Keratinocyte (primary cell): Measurements from ENCODE around the gene MYPN. TPM values are rescaled to one million over a fixed set of nuclear protein-coding genes. Genes with fewer than 3 reads are reported as not detected.
A peak's percentile ranks its signal among the peaks of the same experiment; 100 is the strongest.

ENCODE experiments used
- DNase-seq: peaks from one replicate; pipeline ENCODE4 v3.0.0-alpha.2; 2011; ENCODE audit warnings: low read depth, missing footprints, low spot score
- FAIRE-seq: peaks from 2 replicates; lab custom pipeline; 2011; peaks lifted over from hg19 to GRCh38; lab: Jason Lieb, UNC
- H2AFZ ChIP-seq: 2 replicates; pipeline ENCODE4 v1.6.0; 2012; ENCODE audit warnings: low read length, control low read depth, inconsistent platforms; ENCODE audit not compliant: control insufficient read depth
- H3K27ac ChIP-seq: 2 replicates; pipeline ENCODE4 v1.5.1; 2011; ENCODE audit warnings: low read length; ENCODE audit not compliant: control insufficient read depth, insufficient read depth
- H3K27me3 ChIP-seq: 3 replicates; pipeline ENCODE4 v1.6.0; 2011; ENCODE audit warnings: low read length; ENCODE audit not compliant: control insufficient read depth, insufficient read depth; ENCODE audit errors: extremely low read depth
- H3K36me3 ChIP-seq, 2 experiments: 2 replicates in 1 of 2; 3 replicates in 1 of 2; pipeline ENCODE4 v1.5.1; 2011; ENCODE audit warnings: low read length in 2 of 2, mild to moderate bottlenecking in 1 of 2; ENCODE audit not compliant: control insufficient read depth in 2 of 2, insufficient read depth in 2 of 2; ENCODE audit errors: extremely low read depth in 1 of 2
- H3K4me1 ChIP-seq: 3 replicates; pipeline ENCODE4 v1.5.1; 2011; ENCODE audit warnings: low read length; ENCODE audit not compliant: control insufficient read depth, insufficient read depth; ENCODE audit errors: extremely low read depth
- H3K4me2 ChIP-seq: 3 replicates; pipeline ENCODE4 v1.6.0; 2011; ENCODE audit warnings: low read depth, low read length; ENCODE audit not compliant: control insufficient read depth, insufficient read depth; ENCODE audit errors: extremely low read depth
- H3K4me3 ChIP-seq, 3 experiments: fragments of 200-600 bp in 1 of 3; sonication (generic) in 1 of 3; 2 replicates in 2 of 3; 3 replicates in 1 of 3; pipeline ENCODE4 v1.5.1; 2011 to 2016; ENCODE audit warnings: low read length in 3 of 3, mild to moderate bottlenecking in 3 of 3, control low read depth in 2 of 3, inconsistent platforms in 1 of 3, low read depth in 1 of 3, mixed read lengths in 1 of 3, mixed run types in 1 of 3, moderate library complexity in 1 of 3; ENCODE audit not compliant: control insufficient read depth in 2 of 3, insufficient read depth in 2 of 3; ENCODE audit errors: extremely low read depth in 1 of 3
- H3K79me2 ChIP-seq: 2 replicates; pipeline ENCODE4 v1.6.0; 2012; ENCODE audit warnings: low read length; ENCODE audit not compliant: control insufficient read depth, insufficient read depth
- H3K9ac ChIP-seq: 3 replicates; pipeline ENCODE4 v1.6.0; 2011; ENCODE audit warnings: low read length; ENCODE audit not compliant: control insufficient read depth, insufficient read depth; ENCODE audit errors: extremely low read depth
- H3K9me1 ChIP-seq: 3 replicates; pipeline ENCODE4 v1.6.0; 2011; ENCODE audit warnings: low read length; ENCODE audit not compliant: control insufficient read depth, insufficient read depth; ENCODE audit errors: extremely low read depth
- H3K9me3 ChIP-seq: 2 replicates; pipeline ENCODE4 v1.5.1; 2012; ENCODE audit warnings: low read depth, low read length; ENCODE audit not compliant: control insufficient read depth
- H4K20me1 ChIP-seq: 3 replicates; pipeline ENCODE4 v1.6.0; 2011; ENCODE audit warnings: low read length; ENCODE audit not compliant: control insufficient read depth, insufficient read depth; ENCODE audit errors: extremely low read depth
- EZH2 ChIP-seq: IDR thresholded peaks from one replicate; pipeline ENCODE4 v1.6.1; 2012; ENCODE audit warnings: inconsistent platforms, mild to moderate bottlenecking, low read length, moderate library complexity
- dilution Hi-C: fragments of 300-500 bp; cut with MboI; formaldehyde crosslinking; loops from one replicate; pipeline ENCODE4 v1.7.0; 2020; ENCODE audit warnings: low sequenced_read_pairs; ENCODE audit not compliant: extremely low pct_ligation_motif_present
- polyA plus RNA-seq, 5 experiments: library from polyadenylated mRNA; depleted of rRNA in 3 of 5; stranded (reverse) in 3 of 5; stranded (forward) in 1 of 5; unstranded in 1 of 5; fragments of >200 nt; gene quantifications; 1 replicate in 1 of 5; 2 replicates in 3 of 5; 3 replicates in 1 of 5; pipeline versions ENCODE4 v1.2.1 to v1.2.3, GENCODE V29; 2011 to 2012; ENCODE audit warnings: missing spikeins in 2 of 5, low read depth in 1 of 5, low replicate concordance in 1 of 5
- TF ChIP-seq, protein P1 (sequence below), 3 experiments: IDR thresholded peaks in 1 of 3; conservative IDR thresholded peaks in 1 of 3; optimal IDR thresholded peaks in 1 of 3; 2 replicates in 2 of 3; 3 replicates in 1 of 3; pipeline versions ENCODE3 to v1.5.1; 2011; ENCODE audit warnings: low read length in 3 of 3, mild to moderate bottlenecking in 3 of 3, moderate library complexity in 2 of 3, control low read depth in 1 of 3, inconsistent platforms in 1 of 3; ENCODE audit not compliant: insufficient read depth in 2 of 3; ENCODE audit errors: extremely low read depth in 1 of 3

MYPN gene
- polyA plus RNA-seq, 1 donor (not counting 4 experiments of a cell fraction or from before 2014, with no cell fraction given), result 0.42 TPM

- H3K9me1 ChIP-seq, result no peaks in the 10 kb centered on the region
- H3K4me1 ChIP-seq, result peaks cover 8% of the 10 kb centered on the region
- no peaks in the 10 kb centered on the region for H3K27me3 ChIP-seq
- no peak overlapping the region for H3K4me2 ChIP-seq
- no peak overlapping the region for H3K27ac ChIP-seq
- H3K79me2 ChIP-seq, result no peaks in the 10 kb centered on the region
- no peaks in the 10 kb centered on the region for H4K20me1 ChIP-seq
- no peaks in the 10 kb centered on the region for H3K9me3 ChIP-seq
- FAIRE-seq (no peak), DNase-seq (no peak)
- dilution Hi-C loops, result no loop called here
- no peak overlapping the region for H2AFZ ChIP-seq
- no peak overlapping the region for H3K9ac ChIP-seq
- no peak overlapping the region for H3K4me3 ChIP-seq
- H3K36me3 ChIP-seq, result no peaks in the 10 kb centered on the region
- TF ChIP-seq EZH2, result no peak
- TF ChIP-seq, protein P1, sequence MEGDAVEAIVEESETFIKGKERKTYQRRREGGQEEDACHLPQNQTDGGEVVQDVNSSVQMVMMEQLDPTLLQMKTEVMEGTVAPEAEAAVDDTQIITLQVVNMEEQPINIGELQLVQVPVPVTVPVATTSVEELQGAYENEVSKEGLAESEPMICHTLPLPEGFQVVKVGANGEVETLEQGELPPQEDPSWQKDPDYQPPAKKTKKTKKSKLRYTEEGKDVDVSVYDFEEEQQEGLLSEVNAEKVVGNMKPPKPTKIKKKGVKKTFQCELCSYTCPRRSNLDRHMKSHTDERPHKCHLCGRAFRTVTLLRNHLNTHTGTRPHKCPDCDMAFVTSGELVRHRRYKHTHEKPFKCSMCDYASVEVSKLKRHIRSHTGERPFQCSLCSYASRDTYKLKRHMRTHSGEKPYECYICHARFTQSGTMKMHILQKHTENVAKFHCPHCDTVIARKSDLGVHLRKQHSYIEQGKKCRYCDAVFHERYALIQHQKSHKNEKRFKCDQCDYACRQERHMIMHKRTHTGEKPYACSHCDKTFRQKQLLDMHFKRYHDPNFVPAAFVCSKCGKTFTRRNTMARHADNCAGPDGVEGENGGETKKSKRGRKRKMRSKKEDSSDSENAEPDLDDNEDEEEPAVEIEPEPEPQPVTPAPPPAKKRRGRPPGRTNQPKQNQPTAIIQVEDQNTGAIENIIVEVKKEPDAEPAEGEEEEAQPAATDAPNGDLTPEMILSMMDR (optimal IDR thresholded peaks at IDR 0.05 in 1 of 3, IDR thresholded peaks at IDR 0.05 in 1 of 3, conservative IDR thresholded peaks at IDR 0.05 in 1 of 3; ENCODE audit: extremely low read depth in 1 of 3, insufficient read depth in 2 of 3, low read length in 3 of 3), result no peak
Measured at GRCh38 chr10:68188835-68189234, 79.5 kb downstream of the MYPN start.

GRCh38 chr10:68192113-68192512, 82.8 kb downstream of the MYPN start:
- H3K4me1 ChIP-seq, result peaks cover 8% of the 10 kb centered on the region
- no peak for TF ChIP-seq EZH2
- TF ChIP-seq, protein P1 (optimal IDR thresholded peaks at IDR 0.05 in 1 of 3, IDR thresholded peaks at IDR 0.05 in 1 of 3, conservative IDR thresholded peaks at IDR 0.05 in 1 of 3; ENCODE audit: extremely low read depth in 1 of 3, insufficient read depth in 2 of 3, low read length in 3 of 3), result no peak
- H3K9me1 ChIP-seq, result no peaks in the 10 kb centered on the region
- no peaks in the 10 kb centered on the region for H3K79me2 ChIP-seq
- H3K9ac ChIP-seq, result no peak overlapping the region
- dilution Hi-C loops, result no loop called here
- H3K27me3 ChIP-seq, result no peaks in the 10 kb centered on the region
- DNase-seq, result no peak
- peak overlapping the region; percentile 42 for H3K4me2 ChIP-seq
- no peak overlapping the region for H2AFZ ChIP-seq
- no peaks in the 10 kb centered on the region for H3K36me3 ChIP-seq
- H3K9me3 ChIP-seq, result no peaks in the 10 kb centered on the region
- H3K4me3 ChIP-seq, result no peak overlapping the region
- FAIRE-seq, result peak; percentile 68
- H3K27ac ChIP-seq, result no peak overlapping the region
- no peaks in the 10 kb centered on the region for H4K20me1 ChIP-seq
